HG02981 (cell line): Measurements from ENCODE around the gene TMED8.
"Not testable (repeated sequence)": the region's sequence is repeated elsewhere in the genome, so short reads cannot be mapped to it uniquely, and the experiment has no call there.

Experiments used
- ATAC-seq: cut with Tn5 transposase; IDR thresholded peaks from one replicate; pipeline ENCODE4 v1.9.1; 2021; ENCODE audit warnings: mild to moderate bottlenecking, moderate library complexity; ENCODE audit not compliant: unreplicated experiment

Gene TMED8

GRCh38 chr14:77323571-77323970, 53.3 kb downstream of the TMED8 start:
- no peak for ATAC-seq

DNA sequence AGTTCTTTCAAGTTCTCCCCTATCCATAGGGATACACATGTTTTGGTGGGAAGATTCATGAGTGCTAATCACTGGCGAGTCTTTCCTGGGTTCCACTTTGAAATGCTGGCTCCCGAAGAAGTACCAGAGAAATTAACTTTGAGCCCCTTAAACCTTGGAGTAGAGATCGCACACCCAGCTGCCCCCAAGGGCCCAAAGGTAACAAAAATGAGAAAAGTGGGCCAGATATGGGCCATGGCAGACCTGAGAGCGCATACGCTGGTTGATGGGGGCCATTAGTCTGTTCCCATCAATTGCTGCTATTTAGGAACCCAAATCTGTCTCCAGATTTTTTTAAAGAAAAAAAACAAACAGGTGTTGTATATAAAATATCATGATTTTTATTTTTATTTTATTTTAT, 53.9 kb downstream of the TMED8 start:
- ATAC-seq = no peak

- no peak for ATAC-seq
These were observed 54.5 kb downstream of the TMED8 start for GRCh38 chr14:77322250-77322902.

- peak; percentile 63 for ATAC-seq
These were observed 56.5 kb downstream of the TMED8 start, which contains the start of gene POMT2 for GRCh38 chr14:77320238-77320935. Gene POMT2 (minus strand): TSS chr14:77320883. CDS start chr14:77320681, 202 bp downstream.

GRCh38 chr14:77319422-77319821, 57.5 kb downstream of the TMED8 start:
- no peak for ATAC-seq

- not testable (repeated sequence) for ATAC-seq
These were observed 58.1 kb downstream of the TMED8 start for GRCh38 chr14:77318756-77319155.

DNA sequence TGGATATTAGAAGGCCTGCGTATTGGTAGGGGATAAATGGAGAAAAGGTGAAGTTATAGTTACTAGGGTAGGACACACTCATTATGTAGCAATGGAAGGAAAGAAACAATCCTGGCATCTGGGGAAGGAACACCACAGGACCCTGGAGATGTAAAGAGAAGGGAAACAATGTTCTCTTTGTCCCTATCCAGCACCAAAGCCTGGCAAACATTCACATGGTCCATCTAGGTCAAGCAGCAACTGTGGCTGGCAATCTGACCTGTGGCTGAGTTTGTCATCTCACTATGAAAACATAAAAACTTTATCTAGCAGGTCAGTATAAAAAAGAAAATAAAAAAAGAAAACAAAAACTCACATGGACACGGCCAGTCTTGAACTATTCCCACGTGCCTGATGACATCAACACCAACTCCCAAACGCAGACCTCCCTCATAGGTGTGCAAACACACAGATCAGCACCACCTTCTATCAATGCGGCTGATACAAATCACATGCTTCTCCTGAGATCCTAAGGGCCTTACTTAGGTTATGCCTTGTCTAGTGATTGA, 58.8 kb downstream of the TMED8 start:
- no peak for ATAC-seq

DNA sequence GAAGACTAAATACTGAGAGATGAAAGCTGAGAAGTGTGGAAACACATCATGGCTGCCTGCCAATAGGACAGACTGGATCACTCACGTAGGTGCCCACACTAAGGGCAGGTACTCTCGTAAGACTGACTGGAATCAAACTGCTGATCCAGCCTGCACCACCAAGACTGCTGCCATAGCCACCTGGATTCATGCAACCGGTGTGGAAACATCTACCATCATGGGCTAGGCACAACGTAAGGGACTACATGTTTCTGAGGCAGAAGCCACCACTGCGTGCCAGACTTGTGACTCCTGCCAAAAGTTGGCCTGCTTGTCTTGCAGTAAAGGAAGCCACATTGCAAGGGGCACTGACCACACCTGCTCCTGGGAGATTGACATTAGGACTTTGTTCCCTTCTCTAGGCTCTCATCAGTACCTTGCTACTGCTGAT, 60.0 kb downstream of the TMED8 start:
- no peak for ATAC-seq

DNA sequence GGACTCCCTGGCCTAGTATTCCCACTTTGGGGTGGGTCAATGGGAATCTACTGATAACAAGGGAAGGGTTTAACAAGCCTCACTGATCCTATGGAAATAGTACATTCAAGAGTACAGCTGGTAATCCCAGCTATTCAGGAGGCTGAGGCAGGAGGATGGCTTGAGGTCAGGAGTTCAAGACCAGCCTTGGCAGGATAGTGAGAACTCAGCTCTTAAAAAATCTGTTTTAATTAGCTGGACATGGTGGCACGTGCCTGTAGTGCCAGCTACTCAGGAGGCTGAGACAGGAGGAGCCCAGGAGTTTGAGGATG, 60.7 kb downstream of the TMED8 start:
- no peak for ATAC-seq

GRCh38 chr14:77314539-77315457, 62.1 kb downstream of the TMED8 start:
- no peak for ATAC-seq

DNA sequence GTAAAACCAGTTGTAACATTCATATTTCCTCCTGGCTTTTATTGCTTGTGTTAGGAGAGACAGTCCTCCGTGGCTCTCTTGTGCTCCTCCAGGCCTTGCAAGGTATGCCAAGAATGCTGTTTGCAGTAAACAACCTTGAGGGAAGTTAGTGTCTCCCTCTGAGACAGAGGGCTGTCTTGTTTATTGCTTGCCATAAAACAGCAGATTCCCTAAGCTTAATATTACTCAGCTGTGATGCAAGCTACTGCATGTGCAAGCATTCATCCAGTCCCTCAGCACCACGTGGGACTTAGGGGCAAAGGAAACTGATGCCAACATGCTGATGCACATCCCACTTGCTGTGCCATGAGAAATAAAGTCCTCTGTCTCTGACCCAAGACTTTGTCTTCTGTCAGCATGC, 62.9 kb downstream of the TMED8 start:
- no peak for ATAC-seq

DNA sequence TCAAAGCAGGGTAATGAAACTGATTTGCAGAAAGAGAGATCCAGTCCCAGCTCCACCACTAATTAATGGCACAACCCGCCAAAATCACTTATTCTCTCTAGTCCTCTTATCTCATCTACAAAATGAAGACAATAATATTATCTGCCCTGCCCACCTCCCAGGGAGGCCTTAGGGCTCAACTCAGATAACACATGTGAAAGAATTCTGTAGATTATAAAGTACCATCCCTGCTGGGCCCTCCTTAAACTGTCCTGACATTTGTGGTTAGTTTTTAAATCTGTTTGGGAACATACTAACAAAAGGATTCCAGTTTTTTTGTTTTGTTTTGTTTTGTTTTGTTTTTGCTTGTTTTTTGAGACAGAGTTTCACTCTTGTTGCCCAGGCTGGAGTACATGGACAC, 63.5 kb downstream of the TMED8 start:
- ATAC-seq = no peak

DNA sequence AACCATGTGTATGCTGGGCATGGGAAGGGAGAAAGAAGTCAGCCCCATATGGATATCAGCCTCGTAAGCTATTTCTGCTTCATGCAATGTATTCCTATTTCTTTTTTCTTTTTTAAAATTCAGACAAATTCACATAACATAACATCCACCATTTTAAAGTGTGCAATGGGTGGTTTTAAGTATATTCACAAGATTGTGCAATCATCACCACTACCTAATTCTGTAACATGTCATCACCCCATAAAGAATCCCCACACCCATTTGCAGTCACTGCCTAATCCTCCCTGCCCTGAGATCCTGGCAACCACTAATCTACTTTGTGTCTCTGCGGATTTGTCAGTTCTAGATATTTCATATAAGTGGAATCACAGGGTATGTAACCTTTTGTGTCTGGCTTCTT, 65.7 kb downstream of the TMED8 start:
- no peak for ATAC-seq

GRCh38 chr14:77310026-77310425, 66.9 kb downstream of the TMED8 start:
- no peak for ATAC-seq

DNA sequence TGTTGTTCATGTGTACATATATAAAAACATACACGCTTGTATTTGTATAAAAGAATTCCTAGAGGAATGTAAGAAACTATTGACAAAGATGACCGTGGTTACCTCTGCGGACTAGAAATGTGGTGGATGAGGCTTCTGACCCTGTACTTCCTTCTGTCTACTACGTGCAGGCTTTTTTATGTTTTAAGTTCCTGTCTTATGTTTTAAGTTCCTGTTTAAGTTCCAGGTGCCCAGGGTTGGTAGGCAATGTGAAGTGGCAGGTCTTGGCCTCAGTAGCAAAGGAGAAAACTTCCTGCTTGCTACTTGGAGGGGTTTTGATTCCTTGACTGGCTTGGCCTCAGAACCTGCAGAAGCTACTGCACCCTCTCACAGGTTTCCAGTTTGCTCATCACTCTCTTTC, 67.8 kb downstream of the TMED8 start:
- no peak for ATAC-seq

DNA sequence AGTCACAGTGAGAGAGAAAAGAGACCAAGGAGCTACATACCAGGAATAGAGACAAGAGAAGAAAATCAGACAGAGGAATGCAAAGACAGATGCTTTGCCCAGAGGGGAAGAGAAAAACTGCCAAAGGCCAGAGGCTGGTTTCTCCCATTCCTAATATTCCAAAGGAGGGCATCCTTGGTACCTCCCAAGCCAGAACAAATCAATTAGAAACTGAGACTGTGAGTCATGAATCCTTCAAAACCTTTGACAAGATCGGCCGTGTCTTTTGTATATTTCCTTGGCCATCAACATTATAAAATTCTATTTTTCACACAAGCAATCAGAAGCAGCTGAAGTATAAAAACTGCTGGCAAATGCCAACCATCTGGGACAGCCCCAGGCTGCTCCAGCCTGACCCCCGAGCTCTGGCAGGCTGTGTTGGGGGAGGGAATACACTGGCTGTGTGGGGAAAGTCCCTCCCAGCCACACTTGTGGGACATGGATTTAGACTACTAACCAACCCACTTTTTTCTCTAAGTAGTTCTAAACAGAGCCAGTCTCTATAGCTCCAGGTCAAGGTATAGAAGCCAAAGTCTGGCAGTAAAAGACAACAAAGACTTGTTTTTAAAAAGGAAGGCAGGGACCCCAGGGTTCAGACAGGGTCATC, 69.9 kb downstream of the TMED8 start:
- ATAC-seq = no peak

DNA sequence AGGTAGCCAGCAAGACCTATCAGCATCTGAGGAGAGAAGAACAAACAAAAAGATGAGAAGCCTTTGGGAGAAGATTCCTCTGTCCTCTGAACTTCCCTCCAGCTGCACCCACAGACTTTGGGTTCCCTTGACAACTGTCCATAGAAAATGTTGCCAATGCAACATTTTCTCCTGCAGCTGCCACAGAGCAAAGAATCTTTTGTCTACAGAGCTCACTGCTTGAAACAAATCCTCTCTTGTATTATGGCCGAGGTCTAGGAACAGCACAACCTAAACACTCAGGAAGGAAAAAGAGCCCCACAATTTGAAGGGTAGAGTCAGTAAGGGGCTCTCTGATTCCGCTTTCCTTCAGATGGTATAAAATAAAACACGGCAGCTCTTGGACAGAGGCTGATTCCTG, 70.5 kb downstream of the TMED8 start:
- no peak for ATAC-seq

DNA sequence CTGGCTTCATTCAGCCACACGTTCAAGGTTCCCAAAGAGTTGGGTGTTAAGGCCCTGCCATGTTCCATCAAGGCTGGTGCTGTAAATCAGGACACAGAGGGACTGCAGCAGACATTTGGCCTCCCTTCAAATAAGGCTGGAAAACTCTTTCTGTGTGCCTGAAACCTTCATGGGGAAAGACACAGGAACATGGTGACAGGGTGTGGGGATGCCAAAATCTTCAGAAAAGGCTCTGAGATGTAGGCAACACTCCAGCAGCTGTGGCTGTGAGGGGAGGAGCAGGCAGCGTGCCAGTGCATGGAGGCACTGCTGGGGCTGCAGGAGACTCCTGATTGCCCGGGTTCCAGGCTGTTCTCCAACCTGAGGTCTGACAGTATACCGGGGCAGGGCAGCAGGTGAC, 71.2 kb downstream of the TMED8 start:
- ATAC-seq = no peak

DNA sequence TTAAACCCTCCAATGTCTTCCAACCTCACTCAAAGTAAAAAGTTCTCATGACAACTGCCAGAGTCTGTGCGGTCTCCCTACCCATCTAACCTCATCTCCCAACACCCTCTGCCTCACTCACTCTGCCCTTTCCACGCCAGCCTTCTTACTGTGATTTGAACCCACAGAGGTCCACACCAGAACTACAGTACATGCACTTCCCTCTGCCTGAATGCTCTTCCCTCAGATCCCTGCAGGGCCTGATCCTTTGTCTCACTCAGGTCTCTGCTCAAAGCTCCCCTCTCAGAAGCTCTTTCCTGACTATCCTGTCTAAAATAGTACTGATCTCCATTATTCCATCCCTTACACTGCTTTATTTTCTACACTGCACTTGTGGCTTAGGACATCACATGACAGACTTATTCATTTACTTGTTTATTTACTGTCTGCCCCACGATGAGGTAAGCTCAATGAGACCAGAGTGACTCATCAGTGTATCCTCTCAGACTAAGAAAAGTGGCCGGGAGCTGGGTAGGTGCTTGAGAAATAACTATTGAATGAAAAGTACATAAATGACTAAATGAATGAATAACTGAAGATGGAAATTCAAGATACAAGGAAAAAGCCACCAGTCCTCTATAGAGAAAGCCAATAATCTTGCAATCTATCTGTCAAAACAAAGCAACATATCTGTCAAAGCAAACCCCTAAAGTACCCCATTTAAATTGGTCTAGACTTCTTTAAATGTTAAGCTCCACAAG, 73.3 kb downstream of the TMED8 start:
- ATAC-seq = peak; percentile 73

DNA sequence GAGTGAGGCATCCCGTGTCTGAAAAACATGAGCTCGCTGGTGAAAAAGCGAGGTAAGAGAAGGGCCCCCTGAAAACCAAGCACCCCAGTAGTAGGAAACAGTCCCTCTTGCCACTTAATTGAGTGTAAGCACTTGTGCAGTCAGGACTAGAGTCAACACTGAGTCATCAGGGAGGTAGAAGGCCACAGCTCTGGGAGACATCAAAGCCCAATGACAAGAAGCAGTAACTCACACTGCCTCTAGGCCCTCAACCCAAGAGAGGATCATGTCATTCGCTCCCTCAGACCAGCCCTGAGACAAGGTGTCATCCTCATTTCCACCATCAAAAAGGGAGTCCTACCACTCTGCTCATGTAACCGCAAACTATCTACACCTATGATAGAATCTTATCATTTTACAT, 74.0 kb downstream of the TMED8 start:
- no peak for ATAC-seq
